GM23338 (cell line): ENCODE data around the gene XRCC6. TPM values are rescaled to one million over a fixed set of nuclear protein-coding genes. Genes with fewer than 3 reads are reported as not detected.

Experiments used
- CREB1 ChIP-seq: fragments of 250-450 bp; sonication (Bioruptor Pico); IDR thresholded peaks from 2 replicates; pipeline ENCODE4 v1.5.0; 2020; ENCODE audit warnings: low read depth, mild to moderate bottlenecking, moderate library complexity
- EZH2 ChIP-seq: fragments of 200-600 bp; sonication (generic); IDR thresholded peaks from one replicate; pipeline ENCODE4 v1.8.0; 2017; ENCODE audit warnings: antibody characterized with exemption, mild to moderate bottlenecking, low read depth; ENCODE audit not compliant: unreplicated experiment
- JUNB ChIP-seq: IDR thresholded peaks from one replicate; pipeline ENCODE4 v1.6.1; 2016; ENCODE audit warnings: antibody characterized with exemption; ENCODE audit not compliant: unreplicated experiment
- NANOG ChIP-seq: IDR thresholded peaks from 2 replicates; pipeline ENCODE4 v1.6.1; 2016; ENCODE audit warnings: antibody characterized with exemption, borderline replicate concordance
- POLR2AphosphoS5 ChIP-seq: IDR thresholded peaks from 2 replicates; pipeline ENCODE4 v1.6.1; 2016; ENCODE audit warnings: antibody characterized with exemption, low read depth
- STAT1 ChIP-seq: IDR thresholded peaks from one replicate; pipeline ENCODE4 v1.6.1; 2016; ENCODE audit warnings: antibody characterized with exemption; ENCODE audit not compliant: unreplicated experiment
- ZNF114 ChIP-seq: fragments of 250-450 bp; sonication (Bioruptor Pico); IDR thresholded peaks from 2 replicates; pipeline ENCODE4 v1.5.0; 2020; ENCODE audit warnings: mild to moderate bottlenecking, moderate library complexity
- ZNF331 ChIP-seq: fragments of 250-450 bp; sonication (Bioruptor Pico); IDR thresholded peaks from 2 replicates; pipeline ENCODE4 v1.5.0; 2020; ENCODE audit warnings: low read depth, mild to moderate bottlenecking, moderate library complexity
- polyA plus RNA-seq: library from polyadenylated mRNA; unstranded; fragments of >200 nt; fragmentation: Nextera tagmentation; extraction: Ambion mirVana; gene quantifications from 2 replicates; pipeline ENCODE4 v1.2.1, GENCODE V29; 2016
- total RNA-seq: library from RNA; depleted of rRNA; stranded (reverse); fragments of >200 nt; shearing (Covaris generic); gene quantifications from 2 replicates; pipeline ENCODE4 v1.2.3, GENCODE V29; 2014
- TF ChIP-seq, protein P1 (sequence below): fragments of 250-450 bp; sonication (Bioruptor Pico); IDR thresholded peaks from 2 replicates; pipeline ENCODE4 v1.5.0; 2020; ENCODE audit warnings: mild to moderate bottlenecking, moderate library complexity
- TF ChIP-seq, protein P2 (sequence below): IDR thresholded peaks from 2 replicates; pipeline ENCODE4 v1.6.1; 2016; ENCODE audit warnings: antibody characterized with exemption

XRCC6 gene
- total and polyA plus RNA-seq, 2 experiments from 2014 or later, result 351 to 498 TPM

- TF ChIP-seq, protein P1, sequence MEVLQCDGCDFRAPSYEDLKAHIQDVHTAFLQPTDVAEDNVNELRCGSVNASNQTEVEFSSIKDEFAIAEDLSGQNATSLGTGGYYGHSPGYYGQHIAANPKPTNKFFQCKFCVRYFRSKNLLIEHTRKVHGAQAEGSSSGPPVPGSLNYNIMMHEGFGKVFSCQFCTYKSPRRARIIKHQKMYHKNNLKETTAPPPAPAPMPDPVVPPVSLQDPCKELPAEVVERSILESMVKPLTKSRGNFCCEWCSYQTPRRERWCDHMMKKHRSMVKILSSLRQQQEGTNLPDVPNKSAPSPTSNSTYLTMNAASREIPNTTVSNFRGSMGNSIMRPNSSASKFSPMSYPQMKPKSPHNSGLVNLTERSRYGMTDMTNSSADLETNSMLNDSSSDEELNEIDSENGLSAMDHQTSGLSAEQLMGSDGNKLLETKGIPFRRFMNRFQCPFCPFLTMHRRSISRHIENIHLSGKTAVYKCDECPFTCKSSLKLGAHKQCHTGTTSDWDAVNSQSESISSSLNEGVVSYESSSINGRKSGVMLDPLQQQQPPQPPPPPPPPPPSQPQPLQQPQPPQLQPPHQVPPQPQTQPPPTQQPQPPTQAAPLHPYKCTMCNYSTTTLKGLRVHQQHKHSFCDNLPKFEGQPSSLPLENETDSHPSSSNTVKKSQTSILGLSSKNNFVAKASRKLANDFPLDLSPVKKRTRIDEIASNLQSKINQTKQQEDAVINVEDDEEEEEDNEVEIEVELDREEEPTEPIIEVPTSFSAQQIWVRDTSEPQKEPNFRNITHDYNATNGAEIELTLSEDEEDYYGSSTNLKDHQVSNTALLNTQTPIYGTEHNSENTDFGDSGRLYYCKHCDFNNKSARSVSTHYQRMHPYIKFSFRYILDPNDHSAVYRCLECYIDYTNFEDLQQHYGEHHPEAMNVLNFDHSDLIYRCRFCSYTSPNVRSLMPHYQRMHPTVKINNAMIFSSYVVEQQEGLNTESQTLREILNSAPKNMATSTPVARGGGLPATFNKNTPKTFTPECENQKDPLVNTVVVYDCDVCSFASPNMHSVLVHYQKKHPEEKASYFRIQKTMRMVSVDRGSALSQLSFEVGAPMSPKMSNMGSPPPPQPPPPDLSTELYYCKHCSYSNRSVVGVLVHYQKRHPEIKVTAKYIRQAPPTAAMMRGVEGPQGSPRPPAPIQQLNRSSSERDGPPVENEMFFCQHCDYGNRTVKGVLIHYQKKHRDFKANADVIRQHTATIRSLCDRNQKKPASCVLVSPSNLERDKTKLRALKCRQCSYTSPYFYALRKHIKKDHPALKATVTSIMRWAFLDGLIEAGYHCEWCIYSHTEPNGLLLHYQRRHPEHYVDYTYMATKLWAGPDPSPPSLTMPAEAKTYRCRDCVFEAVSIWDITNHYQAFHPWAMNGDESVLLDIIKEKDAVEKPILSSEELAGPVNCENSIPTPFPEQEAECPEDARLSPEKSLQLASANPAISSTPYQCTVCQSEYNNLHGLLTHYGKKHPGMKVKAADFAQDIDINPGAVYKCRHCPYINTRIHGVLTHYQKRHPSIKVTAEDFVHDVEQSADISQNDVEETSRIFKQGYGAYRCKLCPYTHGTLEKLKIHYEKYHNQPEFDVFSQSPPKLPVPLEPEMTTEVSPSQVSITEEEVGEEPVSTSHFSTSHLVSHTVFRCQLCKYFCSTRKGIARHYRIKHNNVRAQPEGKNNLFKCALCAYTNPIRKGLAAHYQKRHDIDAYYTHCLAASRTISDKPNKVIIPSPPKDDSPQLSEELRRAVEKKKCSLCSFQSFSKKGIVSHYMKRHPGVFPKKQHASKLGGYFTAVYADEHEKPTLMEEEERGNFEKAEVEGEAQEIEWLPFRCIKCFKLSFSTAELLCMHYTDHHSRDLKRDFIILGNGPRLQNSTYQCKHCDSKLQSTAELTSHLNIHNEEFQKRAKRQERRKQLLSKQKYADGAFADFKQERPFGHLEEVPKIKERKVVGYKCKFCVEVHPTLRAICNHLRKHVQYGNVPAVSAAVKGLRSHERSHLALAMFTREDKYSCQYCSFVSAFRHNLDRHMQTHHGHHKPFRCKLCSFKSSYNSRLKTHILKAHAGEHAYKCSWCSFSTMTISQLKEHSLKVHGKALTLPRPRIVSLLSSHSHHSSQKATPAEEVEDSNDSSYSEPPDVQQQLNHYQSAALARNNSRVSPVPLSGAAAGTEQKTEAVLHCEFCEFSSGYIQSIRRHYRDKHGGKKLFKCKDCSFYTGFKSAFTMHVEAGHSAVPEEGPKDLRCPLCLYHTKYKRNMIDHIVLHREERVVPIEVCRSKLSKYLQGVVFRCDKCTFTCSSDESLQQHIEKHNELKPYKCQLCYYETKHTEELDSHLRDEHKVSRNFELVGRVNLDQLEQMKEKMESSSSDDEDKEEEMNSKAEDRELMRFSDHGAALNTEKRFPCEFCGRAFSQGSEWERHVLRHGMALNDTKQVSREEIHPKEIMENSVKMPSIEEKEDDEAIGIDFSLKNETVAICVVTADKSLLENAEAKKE (CRISPR knock-in tag), result no peak
- TF ChIP-seq JUNB (no peak), ZNF331 (CRISPR knock-in tag) (no peak), CREB1 (CRISPR knock-in tag) (no peak), STAT1 (no peak), POLR2AphosphoS5 (no peak), EZH2 (no peak), ZNF114 (no peak), NANOG (no peak)
- TF ChIP-seq, protein P2, sequence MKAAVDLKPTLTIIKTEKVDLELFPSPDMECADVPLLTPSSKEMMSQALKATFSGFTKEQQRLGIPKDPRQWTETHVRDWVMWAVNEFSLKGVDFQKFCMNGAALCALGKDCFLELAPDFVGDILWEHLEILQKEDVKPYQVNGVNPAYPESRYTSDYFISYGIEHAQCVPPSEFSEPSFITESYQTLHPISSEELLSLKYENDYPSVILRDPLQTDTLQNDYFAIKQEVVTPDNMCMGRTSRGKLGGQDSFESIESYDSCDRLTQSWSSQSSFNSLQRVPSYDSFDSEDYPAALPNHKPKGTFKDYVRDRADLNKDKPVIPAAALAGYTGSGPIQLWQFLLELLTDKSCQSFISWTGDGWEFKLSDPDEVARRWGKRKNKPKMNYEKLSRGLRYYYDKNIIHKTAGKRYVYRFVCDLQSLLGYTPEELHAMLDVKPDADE, result no peak
These were observed 20.8 kb downstream of the XRCC6 start (continued) for GRCh38 chr22:41641854-41642253.
